ENCODE data around the gene ADISSP. TPM values are rescaled to one million over a fixed set of nuclear protein-coding genes. Genes with fewer than 3 reads are reported as not detected.

Gene ADISSP
- total and polyA plus RNA-seq, 2 of the 8 experiments (the other 6 are each of a cell fraction or from before 2014, with no cell fraction given) = 111 to 141 TPM

- TF ChIP-seq ATF2 (IDR thresholded peaks at IDR 0.05; ENCODE audit: low read length) = no peak
- TF ChIP-seq, protein P1, sequence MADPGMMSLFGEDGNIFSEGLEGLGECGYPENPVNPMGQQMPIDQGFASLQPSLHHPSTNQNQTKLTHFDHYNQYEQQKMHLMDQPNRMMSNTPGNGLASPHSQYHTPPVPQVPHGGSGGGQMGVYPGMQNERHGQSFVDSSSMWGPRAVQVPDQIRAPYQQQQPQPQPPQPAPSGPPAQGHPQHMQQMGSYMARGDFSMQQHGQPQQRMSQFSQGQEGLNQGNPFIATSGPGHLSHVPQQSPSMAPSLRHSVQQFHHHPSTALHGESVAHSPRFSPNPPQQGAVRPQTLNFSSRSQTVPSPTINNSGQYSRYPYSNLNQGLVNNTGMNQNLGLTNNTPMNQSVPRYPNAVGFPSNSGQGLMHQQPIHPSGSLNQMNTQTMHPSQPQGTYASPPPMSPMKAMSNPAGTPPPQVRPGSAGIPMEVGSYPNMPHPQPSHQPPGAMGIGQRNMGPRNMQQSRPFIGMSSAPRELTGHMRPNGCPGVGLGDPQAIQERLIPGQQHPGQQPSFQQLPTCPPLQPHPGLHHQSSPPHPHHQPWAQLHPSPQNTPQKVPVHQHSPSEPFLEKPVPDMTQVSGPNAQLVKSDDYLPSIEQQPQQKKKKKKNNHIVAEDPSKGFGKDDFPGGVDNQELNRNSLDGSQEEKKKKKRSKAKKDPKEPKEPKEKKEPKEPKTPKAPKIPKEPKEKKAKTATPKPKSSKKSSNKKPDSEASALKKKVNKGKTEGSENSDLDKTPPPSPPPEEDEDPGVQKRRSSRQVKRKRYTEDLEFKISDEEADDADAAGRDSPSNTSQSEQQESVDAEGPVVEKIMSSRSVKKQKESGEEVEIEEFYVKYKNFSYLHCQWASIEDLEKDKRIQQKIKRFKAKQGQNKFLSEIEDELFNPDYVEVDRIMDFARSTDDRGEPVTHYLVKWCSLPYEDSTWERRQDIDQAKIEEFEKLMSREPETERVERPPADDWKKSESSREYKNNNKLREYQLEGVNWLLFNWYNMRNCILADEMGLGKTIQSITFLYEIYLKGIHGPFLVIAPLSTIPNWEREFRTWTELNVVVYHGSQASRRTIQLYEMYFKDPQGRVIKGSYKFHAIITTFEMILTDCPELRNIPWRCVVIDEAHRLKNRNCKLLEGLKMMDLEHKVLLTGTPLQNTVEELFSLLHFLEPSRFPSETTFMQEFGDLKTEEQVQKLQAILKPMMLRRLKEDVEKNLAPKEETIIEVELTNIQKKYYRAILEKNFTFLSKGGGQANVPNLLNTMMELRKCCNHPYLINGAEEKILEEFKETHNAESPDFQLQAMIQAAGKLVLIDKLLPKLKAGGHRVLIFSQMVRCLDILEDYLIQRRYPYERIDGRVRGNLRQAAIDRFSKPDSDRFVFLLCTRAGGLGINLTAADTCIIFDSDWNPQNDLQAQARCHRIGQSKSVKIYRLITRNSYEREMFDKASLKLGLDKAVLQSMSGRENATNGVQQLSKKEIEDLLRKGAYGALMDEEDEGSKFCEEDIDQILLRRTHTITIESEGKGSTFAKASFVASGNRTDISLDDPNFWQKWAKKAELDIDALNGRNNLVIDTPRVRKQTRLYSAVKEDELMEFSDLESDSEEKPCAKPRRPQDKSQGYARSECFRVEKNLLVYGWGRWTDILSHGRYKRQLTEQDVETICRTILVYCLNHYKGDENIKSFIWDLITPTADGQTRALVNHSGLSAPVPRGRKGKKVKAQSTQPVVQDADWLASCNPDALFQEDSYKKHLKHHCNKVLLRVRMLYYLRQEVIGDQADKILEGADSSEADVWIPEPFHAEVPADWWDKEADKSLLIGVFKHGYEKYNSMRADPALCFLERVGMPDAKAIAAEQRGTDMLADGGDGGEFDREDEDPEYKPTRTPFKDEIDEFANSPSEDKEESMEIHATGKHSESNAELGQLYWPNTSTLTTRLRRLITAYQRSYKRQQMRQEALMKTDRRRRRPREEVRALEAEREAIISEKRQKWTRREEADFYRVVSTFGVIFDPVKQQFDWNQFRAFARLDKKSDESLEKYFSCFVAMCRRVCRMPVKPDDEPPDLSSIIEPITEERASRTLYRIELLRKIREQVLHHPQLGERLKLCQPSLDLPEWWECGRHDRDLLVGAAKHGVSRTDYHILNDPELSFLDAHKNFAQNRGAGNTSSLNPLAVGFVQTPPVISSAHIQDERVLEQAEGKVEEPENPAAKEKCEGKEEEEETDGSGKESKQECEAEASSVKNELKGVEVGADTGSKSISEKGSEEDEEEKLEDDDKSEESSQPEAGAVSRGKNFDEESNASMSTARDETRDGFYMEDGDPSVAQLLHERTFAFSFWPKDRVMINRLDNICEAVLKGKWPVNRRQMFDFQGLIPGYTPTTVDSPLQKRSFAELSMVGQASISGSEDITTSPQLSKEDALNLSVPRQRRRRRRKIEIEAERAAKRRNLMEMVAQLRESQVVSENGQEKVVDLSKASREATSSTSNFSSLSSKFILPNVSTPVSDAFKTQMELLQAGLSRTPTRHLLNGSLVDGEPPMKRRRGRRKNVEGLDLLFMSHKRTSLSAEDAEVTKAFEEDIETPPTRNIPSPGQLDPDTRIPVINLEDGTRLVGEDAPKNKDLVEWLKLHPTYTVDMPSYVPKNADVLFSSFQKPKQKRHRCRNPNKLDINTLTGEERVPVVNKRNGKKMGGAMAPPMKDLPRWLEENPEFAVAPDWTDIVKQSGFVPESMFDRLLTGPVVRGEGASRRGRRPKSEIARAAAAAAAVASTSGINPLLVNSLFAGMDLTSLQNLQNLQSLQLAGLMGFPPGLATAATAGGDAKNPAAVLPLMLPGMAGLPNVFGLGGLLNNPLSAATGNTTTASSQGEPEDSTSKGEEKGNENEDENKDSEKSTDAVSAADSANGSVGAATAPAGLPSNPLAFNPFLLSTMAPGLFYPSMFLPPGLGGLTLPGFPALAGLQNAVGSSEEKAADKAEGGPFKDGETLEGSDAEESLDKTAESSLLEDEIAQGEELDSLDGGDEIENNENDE (IDR thresholded peaks at IDR 0.05; ENCODE audit: insufficient replicate concordance, low read length) = no peak
Measured at GRCh38 chr20:3798373-3798768, 30.8 kb upstream of the ADISSP start (continued).
